ENCODE data around the gene CTSD.

The CTSD gene

DNA sequence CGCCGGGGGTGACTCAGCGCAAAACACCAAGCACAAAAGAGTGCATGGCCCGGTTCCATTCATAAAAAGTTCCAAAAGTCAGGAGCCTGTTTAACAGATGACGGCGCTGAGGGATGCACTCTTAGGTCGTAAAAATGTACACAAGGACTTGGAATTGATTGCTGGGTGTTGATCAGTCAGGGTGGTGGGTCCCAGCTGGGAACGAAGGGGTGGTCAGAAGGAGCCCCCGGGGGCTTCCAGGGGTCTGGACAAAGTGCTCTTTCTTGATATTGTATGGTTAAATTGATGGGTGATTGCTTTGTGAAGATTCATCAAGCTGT is 34.1 kb downstream of the CTSD start:
- no peak for DNase-seq (ENCODE audit: low spot score)

GRCh38 chr11:1728931-1729691 is 34.6 kb downstream of the CTSD start:
- DNase-seq (ENCODE audit: low spot score) = no peak

DNA sequence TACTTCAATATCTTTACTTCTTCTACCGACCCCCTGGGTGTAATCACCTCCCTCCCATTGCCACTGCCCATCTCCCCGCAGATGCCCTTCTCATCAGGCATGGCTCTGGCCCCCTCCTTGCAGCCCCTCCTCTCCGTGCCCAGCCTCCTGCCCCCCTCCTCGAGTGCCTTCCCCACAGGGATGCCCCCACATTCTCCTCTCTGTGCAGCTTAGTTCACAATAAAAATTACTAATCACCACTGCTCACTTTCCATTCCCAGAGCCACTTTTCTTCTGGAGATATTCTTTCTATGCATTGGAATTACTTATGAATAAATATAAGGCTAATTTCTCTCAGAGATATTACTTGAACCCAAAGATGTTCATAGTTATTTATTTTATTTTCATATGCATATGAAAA is 35.4 kb downstream of the CTSD start:
- DNase-seq (ENCODE audit: low spot score) = no peak

DNA sequence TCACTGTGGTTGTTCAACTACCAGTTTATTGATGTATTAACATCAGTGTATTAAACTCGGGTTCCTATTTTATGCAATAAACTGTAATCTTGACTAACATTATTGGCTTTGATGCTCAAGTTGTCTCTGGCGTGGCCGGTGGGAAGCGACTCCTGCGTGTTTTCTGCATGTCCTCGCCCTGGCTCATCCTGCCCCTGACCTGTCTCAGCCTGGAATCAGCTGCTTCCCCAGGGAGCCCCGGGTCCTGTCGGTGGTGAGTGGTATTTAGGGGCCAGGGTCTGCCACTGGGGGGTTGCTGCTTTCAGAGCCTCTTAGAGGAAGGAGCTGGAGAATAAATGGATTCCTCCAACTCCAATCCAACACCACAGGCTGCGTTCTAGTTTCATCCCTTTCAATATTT is 35.9 kb downstream of the CTSD start:
- no peak for DNase-seq (ENCODE audit: low spot score)

DNA sequence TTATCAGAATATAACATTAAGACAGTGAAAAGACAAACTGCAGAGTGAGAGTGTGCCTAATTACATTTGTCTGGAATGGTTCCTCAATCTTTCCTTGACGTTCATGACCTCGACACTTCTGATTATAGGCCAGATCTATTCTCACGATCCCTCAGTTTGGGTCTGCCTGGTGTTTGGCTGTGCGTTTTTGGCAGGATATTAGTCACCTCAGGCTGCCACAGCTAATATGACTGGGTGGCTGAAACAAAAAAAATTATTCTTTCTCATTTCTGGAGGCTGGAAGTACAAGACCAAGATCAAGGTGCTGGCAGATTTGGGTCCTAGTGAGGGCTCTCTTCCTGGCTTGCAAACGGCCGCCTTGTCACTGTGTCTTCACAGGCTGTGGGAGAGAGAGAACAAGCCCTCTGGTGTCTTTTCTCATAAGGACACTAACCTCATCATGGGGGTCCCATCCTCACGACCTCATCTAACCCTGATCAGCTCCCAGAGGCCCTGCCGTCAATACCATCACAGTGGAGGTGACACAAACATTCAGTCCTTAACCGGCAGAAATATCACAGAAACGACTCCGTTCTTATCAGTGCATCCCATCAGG is 36.5 kb downstream of the CTSD start:
- DNase-seq (ENCODE audit: low spot score) = no peak

- no peak for DNase-seq (ENCODE audit: low spot score)
These were observed 43.9 kb downstream of the CTSD start for GRCh38 chr11:1719781-1720180.

GRCh38 chr11:1718326-1718725 is 45.4 kb downstream of the CTSD start:
- no peak for DNase-seq (ENCODE audit: low spot score)

GRCh38 chr11:1717745-1718144 is 46.0 kb downstream of the CTSD start:
- no peak for DNase-seq (ENCODE audit: low spot score)

GRCh38 chr11:1714908-1715885 is 48.5 kb downstream of the CTSD start:
- no peak for DNase-seq (ENCODE audit: low spot score)

DNA sequence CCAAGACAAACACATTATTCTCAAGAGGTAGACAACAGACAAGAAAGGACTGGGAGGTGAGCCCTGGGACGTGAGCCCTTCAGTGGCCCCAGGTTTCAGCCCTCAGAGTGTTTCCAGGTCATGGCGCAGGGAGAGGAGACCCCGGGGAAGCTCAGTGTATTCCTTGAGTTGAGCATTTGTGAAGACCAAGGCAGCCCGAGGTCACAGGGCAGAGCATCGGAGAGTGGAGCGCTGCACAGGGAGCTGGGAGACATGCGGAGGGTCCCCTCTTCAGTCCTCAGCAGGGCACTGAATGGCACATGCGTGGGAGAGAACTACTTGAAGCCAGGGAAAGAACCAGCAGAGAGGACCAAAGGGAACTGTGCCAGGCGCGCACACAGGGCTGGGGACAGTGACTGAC is 55.0 kb downstream of the CTSD start:
- no peak for DNase-seq (ENCODE audit: low spot score)

DNA sequence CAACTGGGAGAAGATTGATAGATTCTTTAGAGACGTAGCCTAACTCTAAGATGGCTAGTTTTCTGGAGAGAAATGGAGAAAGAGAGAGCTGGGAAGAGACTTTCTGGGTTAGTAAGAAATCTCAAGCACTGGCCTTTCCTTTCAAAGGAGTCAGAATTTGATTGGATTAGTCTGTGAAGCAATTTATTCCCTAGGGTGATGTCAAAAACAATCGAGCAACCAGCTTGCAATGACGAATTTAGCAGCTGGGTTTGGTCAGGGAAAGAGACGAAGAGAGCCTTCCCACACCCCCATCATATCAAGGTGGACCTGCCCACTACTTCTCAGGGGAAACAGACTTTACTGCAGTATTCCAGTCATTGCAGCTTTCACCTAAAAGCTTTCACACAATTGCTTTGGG is 56.0 kb downstream of the CTSD start:
- no peak for DNase-seq (ENCODE audit: low spot score)

DNA sequence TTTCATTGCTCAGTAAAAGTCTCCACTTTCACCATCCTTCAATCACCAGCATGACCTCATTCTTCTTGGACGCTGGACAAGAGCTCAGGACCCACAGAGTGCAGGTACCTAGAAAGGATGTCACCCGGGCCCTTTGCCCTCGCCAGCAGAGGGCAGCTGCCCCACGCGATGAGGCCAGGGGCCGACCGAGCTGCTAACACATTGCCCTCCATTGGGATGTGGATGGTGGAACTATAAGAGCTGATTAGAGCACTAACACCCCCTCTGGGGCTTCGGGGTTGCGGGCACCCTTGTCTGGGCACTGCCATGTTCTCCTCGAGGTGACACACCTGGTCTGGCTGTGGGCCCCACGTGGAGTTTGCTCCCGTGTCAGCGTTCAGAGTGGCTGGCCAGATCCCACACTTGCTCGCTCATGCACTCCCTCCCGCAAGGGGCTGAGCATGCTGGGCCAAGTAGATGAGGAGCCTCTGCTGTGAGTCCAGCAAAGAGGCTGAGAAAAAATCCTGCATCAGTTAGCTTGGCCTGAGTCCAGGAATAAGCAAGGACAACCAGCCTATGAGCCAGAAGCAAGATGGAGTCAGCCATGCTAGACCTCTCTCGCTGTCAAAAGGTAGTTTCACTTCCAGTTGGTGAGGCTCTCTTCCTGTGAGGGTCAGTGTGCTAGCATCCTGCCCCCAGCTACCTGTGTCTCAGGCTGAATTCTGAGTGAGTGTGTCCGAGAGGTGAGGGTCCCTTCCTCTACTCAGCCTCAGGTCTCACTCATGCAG is 56.9 kb downstream of the CTSD start:
- DNase-seq (ENCODE audit: low spot score) = no peak

- DNase-seq (ENCODE audit: low spot score) = no peak
These were observed 58.3 kb downstream of the CTSD start for GRCh38 chr11:1705126-1706052.

GRCh38 chr11:1703146-1703545 is 60.6 kb downstream of the CTSD start:
- DNase-seq (ENCODE audit: low spot score) = no peak

Data from CD4-positive, alpha-beta T cell treated with Interleukin-15 for 4 hours (primary cell).